H1 (cell line): Measurements from ENCODE around the gene TRIM44. TPM values are rescaled to one million over a fixed set of nuclear protein-coding genes. Genes with fewer than 3 reads are reported as not detected.

Experiments
- CTCF ChIA-PET: fragments of 300-600 bp; sonication (Branson Sonifier 250); formaldehyde crosslinking; loops from one replicate; lab custom pipeline; 2021; ENCODE audit not compliant: partially characterized antibody; lab: Charles Lee
- POLR2A ChIA-PET: fragments of 300-600 bp; sonication (Branson Sonifier 250); formaldehyde crosslinking; loops from one replicate; lab custom pipeline; 2021; ENCODE audit warnings: inconsistent platforms; ENCODE audit not compliant: partially characterized antibody; lab: Charles Lee
- DNase-seq, 2 experiments: peaks; one replicate each; pipeline versions ENCODE4 v3.0.0 to v3.0.0-alpha.2; 2010 to 2022; ENCODE audit warnings: low spot score in 2 of 2, low read depth in 1 of 2, mixed read lengths in 1 of 2
- FAIRE-seq: peaks from 2 replicates; lab custom pipeline; 2011; peaks lifted over from hg19 to GRCh38; lab: Jason Lieb, UNC
- H2AFZ ChIP-seq: 2 replicates; pipeline ENCODE4 v1.8.1; 2012; ENCODE audit warnings: low read length, inconsistent platforms
- H2AK5ac ChIP-seq: 2 replicates; pipeline ENCODE4 v1.6.1; 2013; ENCODE audit warnings: low read depth, low read length
- H2BK120ac ChIP-seq: replicated peaks from 2 replicates; pipeline ENCODE3; 2013; ENCODE audit warnings: low read depth, low read length, inconsistent platforms
- H2BK12ac ChIP-seq: 2 replicates; pipeline ENCODE4 v1.6.1; 2013; ENCODE audit warnings: low read depth, low read length
- H2BK15ac ChIP-seq: 2 replicates; pipeline ENCODE4 v1.6.1; 2013; ENCODE audit warnings: low read length
- H2BK20ac ChIP-seq: 2 replicates; pipeline ENCODE4 v1.6.1; 2013; ENCODE audit warnings: low read length
- H2BK5ac ChIP-seq: 2 replicates; pipeline ENCODE4 v1.6.1; 2013; ENCODE audit warnings: low read depth, low read length
- H3K14ac ChIP-seq: 2 replicates; pipeline ENCODE4 v1.6.1; 2013; ENCODE audit warnings: inconsistent platforms; ENCODE audit not compliant: insufficient read length
- H3K18ac ChIP-seq: 2 replicates; pipeline ENCODE4 v1.6.1; 2013; ENCODE audit warnings: low read length; ENCODE audit errors: extremely low read depth
- H3K23ac ChIP-seq: 2 replicates; pipeline ENCODE4 v1.6.1; 2013; ENCODE audit warnings: inconsistent platforms; ENCODE audit not compliant: insufficient read length
- H3K23me2 ChIP-seq: 2 replicates; pipeline ENCODE4 v1.6.1; 2013; ENCODE audit warnings: low read depth, low read length
- H3K27ac ChIP-seq: 2 replicates; pipeline ENCODE4 v1.6.1; 2011; ENCODE audit warnings: low read depth, low read length, inconsistent platforms
- H3K27me3 ChIP-seq, 4 experiments: replicated peaks in 1 of 4; 1 replicate in 1 of 4; 2 replicates in 3 of 4; pipeline versions ENCODE4 v1.6.1 to v1.8.1; 2011 to 2013; ENCODE audit warnings: low read length in 3 of 4, mild to moderate bottlenecking in 3 of 4, inconsistent platforms in 2 of 4, mixed read lengths in 2 of 4, moderate library complexity in 1 of 4; ENCODE audit not compliant: control insufficient read depth in 3 of 4, insufficient read depth in 3 of 4; ENCODE audit errors: extremely low read depth in 1 of 4
- H3K36me3 ChIP-seq, 4 experiments: 2 replicates each; pipeline versions ENCODE4 v1.6.1 to v1.8.1; 2011 to 2013; ENCODE audit warnings: mild to moderate bottlenecking in 4 of 4, low read length in 3 of 4, moderate library complexity in 2 of 4, control low read depth in 1 of 4, inconsistent platforms in 1 of 4; ENCODE audit not compliant: insufficient read depth in 4 of 4, control insufficient read depth in 2 of 4
- H3K4ac ChIP-seq: replicated peaks from 2 replicates; pipeline ENCODE3; 2013; ENCODE audit warnings: low read length, low read depth, mixed read lengths, inconsistent platforms; ENCODE audit not compliant: insufficient read length
- H3K4me1 ChIP-seq, 4 experiments: replicated peaks in 1 of 4; 1 replicate in 1 of 4; 2 replicates in 3 of 4; pipeline versions ENCODE4 v1.6.1 to v1.8.1; 2011 to 2013; ENCODE audit warnings: low read length in 3 of 4, inconsistent platforms in 2 of 4, mixed read lengths in 1 of 4; ENCODE audit not compliant: insufficient read depth in 4 of 4, control insufficient read depth in 3 of 4
- H3K4me2 ChIP-seq, 2 experiments: 2 replicates each; pipeline versions ENCODE4 v1.6.1 to v1.8.1; 2011 to 2013; ENCODE audit warnings: low read depth in 2 of 2, low read length in 2 of 2, control low read depth in 1 of 2, inconsistent platforms in 1 of 2, mild to moderate bottlenecking in 1 of 2; ENCODE audit not compliant: insufficient read depth in 1 of 2
- H3K4me3 ChIP-seq, 4 experiments: fragments of 200-600, 300-600 bp in 1 of 4; sonication (generic), shearing (Covaris generic), sonication (Bioruptor Twin) in 1 of 4; 2 replicates each; pipeline versions ENCODE4 v1.5.1 to v1.8.1; 2011 to 2016; ENCODE audit warnings: low read length in 4 of 4, low read depth in 3 of 4, control low read depth in 2 of 4, inconsistent platforms in 2 of 4, mild to moderate bottlenecking in 2 of 4, mixed read lengths in 1 of 4, moderate library complexity in 1 of 4; ENCODE audit not compliant: insufficient read depth in 2 of 4; ENCODE audit errors: extremely low read depth in 1 of 4
- H3K56ac ChIP-seq: replicated peaks from 2 replicates; pipeline ENCODE3; 2013; ENCODE audit warnings: low read depth, mild to moderate bottlenecking, mixed read lengths, low read length, inconsistent platforms; ENCODE audit not compliant: insufficient read length
- H3K79me1 ChIP-seq: 2 replicates; pipeline ENCODE4 v1.6.1; 2013; ENCODE audit warnings: low read depth, low read length, control low read depth
- H3K79me2 ChIP-seq, 2 experiments: 2 replicates each; pipeline versions ENCODE4 v1.6.1 to v1.8.1; 2012 to 2013; ENCODE audit warnings: low read length in 2 of 2, mild to moderate bottlenecking in 2 of 2, inconsistent platforms in 1 of 2; ENCODE audit not compliant: insufficient read depth in 2 of 2, control insufficient read depth in 1 of 2
- H3K9ac ChIP-seq, 4 experiments: replicated peaks in 1 of 4; 1 replicate in 1 of 4; 2 replicates in 3 of 4; pipeline versions ENCODE4 v1.6.1 to v1.8.1; 2011 to 2013; ENCODE audit warnings: low read depth in 3 of 4, low read length in 3 of 4, control low read depth in 2 of 4, mild to moderate bottlenecking in 2 of 4, moderate library complexity in 2 of 4, inconsistent platforms in 1 of 4; ENCODE audit errors: extremely low read depth in 1 of 4
- H3K9me3 ChIP-seq, 2 experiments: 2 replicates each; pipeline versions ENCODE4 v1.6.1 to v1.8.1; 2012 to 2013; ENCODE audit warnings: mild to moderate bottlenecking in 2 of 2, moderate library complexity in 2 of 2, control low read depth in 1 of 2, inconsistent platforms in 1 of 2, low read depth in 1 of 2, low read length in 1 of 2, mixed read lengths in 1 of 2; ENCODE audit not compliant: insufficient read depth in 2 of 2
- H4K20me1 ChIP-seq, 2 experiments: replicated peaks in 1 of 2; 2 replicates each; pipeline versions ENCODE3 to v1.8.1; 2011 to 2013; ENCODE audit warnings: inconsistent platforms in 2 of 2, low read length in 2 of 2, mild to moderate bottlenecking in 1 of 2; ENCODE audit not compliant: insufficient read depth in 2 of 2, control insufficient read depth in 1 of 2
- H4K5ac ChIP-seq: 2 replicates; pipeline ENCODE4 v1.6.1; 2013; ENCODE audit warnings: low read length, low read depth, mixed read lengths, inconsistent platforms; ENCODE audit not compliant: insufficient read length
- H4K8ac ChIP-seq: 2 replicates; pipeline ENCODE4 v1.8.0; 2013; ENCODE audit warnings: mild to moderate bottlenecking, moderate library complexity, low read length, inconsistent platforms; ENCODE audit not compliant: insufficient read depth; ENCODE audit errors: extremely low read depth
- H4K91ac ChIP-seq: replicated peaks from 2 replicates; pipeline ENCODE3; 2013; ENCODE audit warnings: low read length, mixed read lengths, inconsistent platforms; ENCODE audit not compliant: insufficient read length
- HDAC2 ChIP-seq, 2 experiments: fragments of 300-600 bp in 1 of 2; sonication (generic) in 1 of 2; IDR thresholded peaks; 2 replicates each; pipeline ENCODE4 v1.6.1; 2011 to 2012; ENCODE audit warnings: low read depth in 2 of 2, low read length in 2 of 2, mild to moderate bottlenecking in 2 of 2, moderate library complexity in 2 of 2, borderline replicate concordance in 1 of 2, inconsistent platforms in 1 of 2
- PHF8 ChIP-seq: fragments of 200-600 bp; sonication (generic); conservative IDR thresholded peaks from 2 replicates; pipeline ENCODE4 v1.7.1; 2012; ENCODE audit warnings: low read depth, mild to moderate bottlenecking, inconsistent platforms, low read length, moderate library complexity
- SRF ChIP-seq: IDR thresholded peaks from 2 replicates; pipeline ENCODE4 v1.6.1; 2011; ENCODE audit warnings: mild to moderate bottlenecking, low read depth, low read length, moderate library complexity
- TEAD4 ChIP-seq: IDR thresholded peaks from 2 replicates; pipeline ENCODE4 v1.6.1; 2012; ENCODE audit warnings: low read depth, low read length, inconsistent platforms, mixed read lengths
- WGBS, 2 experiments: shearing (Covaris generic) in 1 of 2; methylation state at CpG; one replicate each; pipeline versions ENCODE4 v1.1.6 to v1.1.7; 2013 to 2015; ENCODE audit warnings: low lambda C conversion rate in 2 of 2, mixed read lengths in 2 of 2, inconsistent platforms in 1 of 2, low coverage in 1 of 2, missing lambda C conversion rate in 1 of 2; ENCODE audit not compliant: insufficient replicate concordance in 2 of 2, insufficient coverage in 1 of 2, insufficient read length in 1 of 2; ENCODE audit errors: extremely low coverage in 1 of 2, missing lambda C conversion rate in 1 of 2; 5-methylcytosine and 5-hydroxymethylcytosine counted together
- polyA plus RNA-seq, 7 experiments: library from polyadenylated mRNA; depleted of rRNA in 3 of 7; stranded (reverse) in 5 of 7; unstranded in 2 of 7; fragments of >200 nt in 5 of 7; fragments of 200-250 nt in 2 of 7; gene quantifications; 1 replicate in 5 of 7; 2 replicates in 1 of 7; 4 replicates in 1 of 7; pipeline versions ENCODE4 v1.2.1 to v1.2.3, GENCODE V29; 2011 to 2013; ENCODE audit warnings: missing spikeins in 2 of 7, mixed read lengths in 2 of 7
- total RNA-seq: library from RNA; stranded (reverse); fragmentation: NEBNext Ultra II Directional; extraction: Animal tissue kit (Norgen Biotek cat#: 25700); gene quantifications from 2 replicates; pipeline ENCODE4 v1.2.1, GENCODE V29; 2021

TRIM44 gene
- total and polyA plus RNA-seq, 2 of the 8 experiments (the other 6 are each of a cell fraction or from before 2014, with no cell fraction given): 13.9 to 34.4 TPM

DNA sequence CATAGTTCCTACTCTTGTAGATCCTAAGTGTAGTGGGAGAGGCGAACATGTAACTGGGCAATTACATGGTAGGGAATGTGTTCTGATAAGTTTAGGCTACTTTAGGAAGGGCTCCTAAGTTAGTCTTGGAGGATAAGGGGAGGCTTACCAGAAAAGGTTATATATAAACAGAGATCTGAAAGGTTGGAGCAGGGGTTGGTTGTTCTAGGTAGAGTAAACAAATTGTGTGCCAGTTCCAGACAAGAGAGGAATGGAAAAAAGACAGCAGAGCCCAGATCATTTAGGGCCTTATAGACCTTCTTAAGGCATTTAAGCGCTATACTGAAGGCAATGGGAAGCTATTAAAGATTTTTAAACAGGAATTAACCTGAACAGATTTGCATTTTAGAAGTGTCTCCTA is 74.4 kb downstream of the TRIM44 start:
- Histone ChIP-seq H3K9ac (no peak overlapping the region), H3K4ac (no peak overlapping the region), H3K4me1 (no peaks in the 10 kb centered on the region; a peak in 1 of 7 replicates), H3K79me2 (no peaks in the 10 kb centered on the region), H2BK120ac (no peak overlapping the region), H2BK12ac (no peak overlapping the region), H3K18ac (no peak overlapping the region), H2AK5ac (no peak overlapping the region), H3K23me2 (no peaks in the 10 kb centered on the region), H4K91ac (no peak overlapping the region), H3K9me3 (peaks cover 5 to 6% of the 10 kb centered on the region in 2 experiments; a peak in 1 of 4 replicates)
- POLR2A ChIA-PET: interaction anchor here (1.5 kb wide), 1 partner anchor 11 kb away, joined by 4 read pairs; no protein-coding TSS in a partner anchor
- FAIRE-seq: no peak
- WGBS, 2 experiments: 91% methylated on average over 2 of the region's 2 CpGs; no CpG with 5 or more reads in 1 of the 2 experiments
- no peak for TF ChIP-seq TEAD4
- no peak for TF ChIP-seq SRF
- TF ChIP-seq HDAC2 (IDR thresholded peaks at IDR 0.05; ENCODE audit: borderline replicate concordance in 1 of 2, low read depth in 2 of 2, low read length in 2 of 2): no peak
- TF ChIP-seq PHF8: no peak
- TF ChIP-seq, all 59 proteins: peak for 0
- Histone ChIP-seq H3K27me3 (no peaks in the 10 kb centered on the region), H3K27ac (no peak overlapping the region), H3K79me1 (no peaks in the 10 kb centered on the region), H2BK5ac (no peak overlapping the region), H4K5ac (no peak overlapping the region), H3K4me3 (no peak overlapping the region), H3K36me3 (peaks cover 0 to 4% (median under 1%) of the 10 kb centered on the region in 4 experiments; a peak in 2 of 8 replicates), H3K4me2 (no peak overlapping the region), H2BK20ac (no peak overlapping the region), H3K56ac (no peak overlapping the region), H3K14ac (no peak overlapping the region), H2AFZ (no peak overlapping the region), H3K23ac (no peak overlapping the region), H2BK15ac (no peak overlapping the region), H4K20me1 (no peaks in the 10 kb centered on the region), H4K8ac (no peak overlapping the region)
- DNase-seq: no peak
- CTCF ChIA-PET: interaction anchor here (1.2 kb wide), 1 partner anchor 85 kb away, joined by 3 read pairs; no protein-coding TSS in a partner anchor
